Suprapubic skin (tissue), 4 donors: ENCODE results near the gene SULT2B1.

Experiments
- CTCF ChIP-seq, 2 donors: fragments of 200-600 bp in 1 of 2; fragments of 450-650 bp in 1 of 2; sonication (generic) in 1 of 2; IDR thresholded peaks; one replicate each; pipeline ENCODE4 v1.5.1; 2016 to 2019; ENCODE audit warnings: antibody characterized with exemption in 2 of 2, mild to moderate bottlenecking in 1 of 2, moderate library complexity in 1 of 2
- EP300 ChIP-seq: sonication (generic); formaldehyde crosslinking; IDR thresholded peaks from one replicate; pipeline ENCODE4 v1.6.1; 2017; ENCODE audit warnings: antibody characterized with exemption
- POLR2A ChIP-seq, 2 donors: fragments of 450-650 bp; IDR thresholded peaks; one replicate each; pipeline ENCODE4 v1.6.1; 2017; ENCODE audit warnings: antibody characterized with exemption in 2 of 2, mild to moderate bottlenecking in 2 of 2, moderate library complexity in 2 of 2
- POLR2AphosphoS5 ChIP-seq, 3 donors: sonication (generic); formaldehyde crosslinking; IDR thresholded peaks; one replicate each; pipeline ENCODE4 v1.6.1; 2017; ENCODE audit warnings: antibody characterized with exemption in 3 of 3

DNA sequence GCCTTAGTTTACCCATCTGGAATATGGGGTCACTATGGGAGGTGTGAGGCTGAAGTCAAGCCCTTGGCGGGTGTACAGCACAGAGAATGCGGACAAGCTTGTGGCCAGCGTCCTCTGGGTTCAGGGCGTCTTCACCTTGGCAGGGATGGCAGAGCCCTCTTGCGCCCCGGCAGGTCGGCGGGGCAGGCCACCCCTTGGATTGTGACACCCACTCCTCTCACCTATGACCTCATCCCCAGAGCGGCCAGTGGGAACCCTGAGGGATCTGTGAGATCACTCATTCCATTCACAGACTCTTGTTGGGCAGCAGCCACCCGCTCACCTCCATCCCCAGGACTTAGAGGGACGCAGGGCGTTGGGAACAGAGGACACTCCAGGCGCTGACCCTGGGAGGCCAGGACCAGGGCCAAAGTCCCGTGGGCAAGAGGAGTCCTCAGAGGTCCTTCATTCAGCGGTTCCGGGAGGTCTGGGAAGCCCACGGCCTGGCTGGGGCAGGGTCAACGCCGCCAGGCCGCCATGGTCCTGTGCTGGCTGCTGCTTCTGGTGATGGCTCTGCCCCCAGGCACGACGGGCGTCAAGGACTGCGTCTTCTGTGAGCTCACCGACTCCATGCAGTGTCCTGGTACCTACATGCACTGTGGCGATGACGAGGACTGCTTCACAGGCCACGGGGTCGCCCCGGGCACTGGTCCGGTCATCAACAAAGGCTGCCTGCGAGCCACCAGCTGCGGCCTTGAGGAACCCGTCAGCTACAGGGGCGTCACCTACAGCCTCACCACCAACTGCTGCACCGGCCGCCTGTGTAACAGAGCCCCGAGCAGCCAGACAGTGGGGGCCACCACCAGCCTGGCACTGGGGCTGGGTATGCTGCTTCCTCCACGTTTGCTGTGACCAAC, 54.7 kb downstream of the SULT2B1 start, which contains the start of gene SPACA4:
- TF ChIP-seq EP300 (no peak), CTCF (IDR thresholded peaks at IDR 0.05) (no peak), POLR2AphosphoS5 (IDR thresholded peaks at IDR 0.05) (no peak), POLR2A (IDR thresholded peaks at IDR 0.05) (no peak)
